Smooth muscle cell (in vitro differentiated cells): ENCODE measurements around the gene KRTAP20-3. TPM values are rescaled to one million over a fixed set of nuclear protein-coding genes. Genes with fewer than 3 reads are reported as not detected.

Experiments
- DNase-seq: peaks from one replicate; lab custom pipeline; 2025; ENCODE audit not compliant: unreplicated experiment; lab: John Stamatoyannopoulos, UW
- H2AFZ ChIP-seq: fragments of 200-600 bp; sonication (generic); 2 replicates; pipeline ENCODE4 v1.6.0; 2016; ENCODE audit warnings: antibody characterized with exemption, low read depth, mild to moderate bottlenecking
- H3F3A ChIP-seq: fragments of 200-600 bp; sonication (generic); 2 replicates; pipeline ENCODE4 v1.6.0; 2017; ENCODE audit warnings: antibody characterized with exemption, low read depth
- H3K27ac ChIP-seq: fragments of 200-600 bp; sonication (generic); 2 replicates; pipeline ENCODE4 v1.5.1; 2016; ENCODE audit warnings: low read depth, mild to moderate bottlenecking
- H3K27me3 ChIP-seq: fragments of 200-600 bp; sonication (generic); 2 replicates; pipeline ENCODE4 v1.6.1; 2016; ENCODE audit warnings: low read depth, mild to moderate bottlenecking
- H3K36me3 ChIP-seq: fragments of 200-600 bp; sonication (generic); 2 replicates; pipeline ENCODE4 v1.5.1; 2016; ENCODE audit warnings: low read depth
- H3K4me1 ChIP-seq: fragments of 200-600 bp; sonication (generic); 2 replicates; pipeline ENCODE4 v1.5.1; 2016; ENCODE audit warnings: low read depth
- H3K4me2 ChIP-seq: fragments of 200-600 bp; sonication (generic); 2 replicates; pipeline ENCODE4 v1.6.0; 2016; ENCODE audit warnings: mild to moderate bottlenecking
- H3K4me3 ChIP-seq: fragments of 200-600 bp; sonication (generic); 2 replicates; pipeline ENCODE4 v1.5.1; 2016; ENCODE audit warnings: mild to moderate bottlenecking
- H3K79me2 ChIP-seq: fragments of 200-600 bp; sonication (generic); 2 replicates; pipeline ENCODE4 v1.6.0; 2016; ENCODE audit warnings: low read depth, mild to moderate bottlenecking
- H3K9ac ChIP-seq: fragments of 200-600 bp; sonication (generic); 2 replicates; pipeline ENCODE4 v1.6.0; 2016; ENCODE audit warnings: low read depth
- H3K9me3 ChIP-seq: fragments of 200-600 bp; sonication (generic); replicated peaks from 2 replicates; pipeline ENCODE4 v1.5.1; 2016; ENCODE audit warnings: low read depth
- H4K20me1 ChIP-seq: fragments of 200-600 bp; sonication (generic); 2 replicates; pipeline ENCODE4 v1.6.0; 2016; ENCODE audit warnings: low read depth
- CTCF ChIP-seq: fragments of 200-600 bp; sonication (generic); IDR thresholded peaks from 2 replicates; pipeline ENCODE4 v1.5.1; 2017; ENCODE audit warnings: borderline replicate concordance, mild to moderate bottlenecking, antibody characterized with exemption; ENCODE audit not compliant: insufficient read depth, poor library complexity, severe bottlenecking
- WGBS: methylation state at CpG from one replicate; pipeline ENCODE4 v1.1.7; 2016; ENCODE audit warnings: low lambda C conversion rate; 5-methylcytosine and 5-hydroxymethylcytosine counted together
- polyA plus RNA-seq: library from polyadenylated mRNA; unstranded; fragments of >200 nt; fragmentation: Nextera tagmentation; extraction: Ambion mirVana; gene quantifications from 2 replicates; pipeline ENCODE4 v1.2.1, GENCODE V29; 2016
- total RNA-seq: library from RNA; depleted of rRNA; stranded (reverse); fragments of >200 nt; gene quantifications from 2 replicates; pipeline ENCODE4 v1.2.3, GENCODE V29; 2014

The KRTAP20-3 gene
- total and polyA plus RNA-seq, 2 experiments from 2014 or later = not detected

GRCh38 chr21:30674312-30674711 lies 31.6 kb downstream of the KRTAP20-3 start:
- no peak overlapping the region for H2AFZ ChIP-seq
- H3K4me2 ChIP-seq = no peak overlapping the region
- H3K4me1 ChIP-seq = no peaks in the 10 kb centered on the region
- H3K27ac ChIP-seq = no peak overlapping the region
- no peak overlapping the region for H3K4me3 ChIP-seq
- no peaks in the 10 kb centered on the region for H3K36me3 ChIP-seq
- H4K20me1 ChIP-seq = no peaks in the 10 kb centered on the region
- no peak overlapping the region for H3K9ac ChIP-seq
- H3F3A ChIP-seq = no peaks in the 10 kb centered on the region
- no peaks in the 10 kb centered on the region for H3K27me3 ChIP-seq
- H3K79me2 ChIP-seq = no peaks in the 10 kb centered on the region
- DNase-seq = no peak
- H3K9me3 ChIP-seq = no peaks in the 10 kb centered on the region
- TF ChIP-seq CTCF = no peak
- 74% methylated on average over 1 of the region's 1 CpG for WGBS

- DNase-seq = no peak
- Histone ChIP-seq H3K9me3 (no peaks in the 10 kb centered on the region), H3K27me3 (no peaks in the 10 kb centered on the region), H3F3A (no peaks in the 10 kb centered on the region), H3K79me2 (no peaks in the 10 kb centered on the region), H3K4me3 (no peak overlapping the region), H3K9ac (no peak overlapping the region), H3K4me1 (no peaks in the 10 kb centered on the region), H3K36me3 (no peaks in the 10 kb centered on the region), H3K27ac (no peak overlapping the region), H4K20me1 (no peaks in the 10 kb centered on the region), H2AFZ (no peak overlapping the region), H3K4me2 (no peak overlapping the region)
- no peak for TF ChIP-seq CTCF
Measured at GRCh38 chr21:30676737-30677136, 34.1 kb downstream of the KRTAP20-3 start.

GRCh38 chr21:30680586-30680985 lies 37.9 kb downstream of the KRTAP20-3 start:
- no peaks in the 10 kb centered on the region for H3K79me2 ChIP-seq
- no peaks in the 10 kb centered on the region for H3F3A ChIP-seq
- no peaks in the 10 kb centered on the region for H3K36me3 ChIP-seq
- H3K27ac ChIP-seq = no peak overlapping the region
- no peak overlapping the region for H3K4me3 ChIP-seq
- no peak for TF ChIP-seq CTCF
- no peaks in the 10 kb centered on the region for H4K20me1 ChIP-seq
- no peaks in the 10 kb centered on the region for H3K9me3 ChIP-seq
- 83% methylated on average over 1 of the region's 1 CpG for WGBS
- H3K4me2 ChIP-seq = no peak overlapping the region
- no peak overlapping the region for H3K9ac ChIP-seq
- no peak for DNase-seq
- H2AFZ ChIP-seq = no peak overlapping the region
- no peaks in the 10 kb centered on the region for H3K4me1 ChIP-seq
- no peaks in the 10 kb centered on the region for H3K27me3 ChIP-seq

GRCh38 chr21:30684506-30684905 lies 41.8 kb downstream of the KRTAP20-3 start:
- Histone ChIP-seq H2AFZ (no peak overlapping the region), H4K20me1 (no peaks in the 10 kb centered on the region), H3F3A (no peaks in the 10 kb centered on the region), H3K4me1 (no peaks in the 10 kb centered on the region), H3K9ac (no peak overlapping the region), H3K79me2 (no peaks in the 10 kb centered on the region), H3K4me2 (no peak overlapping the region), H3K36me3 (no peaks in the 10 kb centered on the region), H3K9me3 (no peaks in the 10 kb centered on the region), H3K27ac (no peak overlapping the region), H3K27me3 (no peaks in the 10 kb centered on the region), H3K4me3 (no peak overlapping the region)
- no peak for DNase-seq
- no peak for TF ChIP-seq CTCF
- 81% methylated on average over 6 of the region's 6 CpGs for WGBS
